ENCODE measurements around the gene ROR1. TPM values are rescaled to one million over a fixed set of nuclear protein-coding genes. Genes with fewer than 3 reads are reported as not detected.

The ROR1 gene
- total and polyA plus RNA-seq, 10 of the 15 experiments (the other 5 are each of a cell fraction or from before 2014, with no cell fraction given), result 0.02 to 0.08 (median 0.05) TPM; not detected in 6

DNA sequence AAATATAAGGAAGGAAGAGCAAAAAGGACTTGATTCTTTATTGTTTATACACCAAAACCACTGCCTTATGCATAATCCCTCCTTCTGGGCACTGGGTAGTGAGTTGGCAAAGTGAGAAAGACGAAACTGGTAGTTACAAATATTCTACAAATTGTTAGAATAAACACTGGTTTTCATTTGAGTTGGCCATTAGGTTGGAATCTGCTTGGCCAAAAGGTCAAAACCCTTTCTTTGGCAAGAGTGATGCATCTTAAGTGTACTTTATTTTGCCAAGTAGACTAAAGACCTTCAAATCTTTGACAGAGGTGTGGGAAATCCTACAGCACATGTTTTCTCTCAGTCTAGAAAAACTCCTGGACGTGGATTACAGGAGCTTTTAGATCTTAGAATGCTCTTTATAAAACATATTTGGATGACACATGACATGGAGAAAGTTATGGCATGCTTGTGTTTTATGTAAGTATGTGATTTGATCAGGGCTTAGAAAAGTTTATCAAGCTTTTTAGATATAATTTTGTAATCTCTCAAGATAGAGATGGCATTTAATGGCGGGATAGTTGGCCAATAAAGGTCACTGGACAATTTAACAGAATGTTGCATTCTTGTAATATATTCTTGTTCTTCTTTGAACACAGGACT lies 120.9 kb downstream of the ROR1 start:
- H3K4me2 ChIP-seq (ENCODE audit: control insufficient read depth, insufficient read depth), result no peak overlapping the region
- H3K27ac ChIP-seq (ENCODE audit: control insufficient read depth, insufficient read depth), result no peak overlapping the region
- no peaks in the 10 kb centered on the region for H3K79me2 ChIP-seq (ENCODE audit: control insufficient read depth, insufficient read depth, low read length)
- no TSS peak for BruUV-seq (replicated peaks)
- H3K4me3 ChIP-seq, result no peak overlapping the region
- H2AFZ ChIP-seq (ENCODE audit: control insufficient read depth, low read depth, low read length), result no peak overlapping the region
- ChIA-PET CTCF (interaction anchor here (0.6 to 1.0 kb wide), 2 partner anchors 47 to 348 kb away, joined by 3 read pairs; no protein-coding TSS in a partner anchor), SMC1A (ENCODE audit: uncharacterized antibody, unreplicated experiment) (interaction anchor here (0.7 kb wide), 1 partner anchor 9 kb away, joined by 3 read pairs; no protein-coding TSS in a partner anchor), RAD21 (ENCODE audit: unreplicated experiment) (interaction anchor here (0.6 kb wide), 1 partner anchor 204 kb away, joined by 4 read pairs; no protein-coding TSS in a partner anchor), POLR2A (no interaction called here)
- no peaks in the 10 kb centered on the region for H3K9me3 ChIP-seq (replicated peaks; ENCODE audit: control insufficient read depth, insufficient read depth, low read length)
- peaks cover 18% of the 10 kb centered on the region for H3K4me1 ChIP-seq (ENCODE audit: control insufficient read depth, insufficient read depth, low read length)
- in situ Hi-C loops (cut with MboI) (no loop called here), intact Hi-C loops (cut with micrococcal nuclease; ENCODE audit: unreplicated experiment) (no loop called here)
- H3K27me3 ChIP-seq (replicated peaks in 1 of 2; ENCODE audit: control insufficient read depth in 2 of 2, insufficient read depth in 2 of 2, low read length in 1 of 2), result no peaks in the 10 kb centered on the region
- no peak for ATAC-seq
- H4K20me1 ChIP-seq (ENCODE audit: control insufficient read depth, insufficient read depth), result no peaks in the 10 kb centered on the region
- no peak overlapping the region for H3K9ac ChIP-seq (ENCODE audit: control insufficient read depth, insufficient read depth, low read length)
- no peaks in the 10 kb centered on the region for H3K36me3 ChIP-seq (ENCODE audit: control insufficient read depth in 2 of 2, insufficient read depth in 2 of 2, low read length in 1 of 2)
- FAIRE-seq, result no peak
- no peak for DNase-seq (ENCODE audit: low read depth, low spot score)
- WGBS (ENCODE audit: insufficient coverage, insufficient replicate concordance, low lambda C conversion rate, missing lambda C conversion rate), result 8% methylated on average over 3 of the region's 3 CpGs
- TF ChIP-seq YY1 (IDR thresholded peaks at IDR 0.05; ENCODE audit: low read depth, low read length), result no peak
- TF ChIP-seq CHD4 (IDR thresholded peaks at IDR 0.05), result no peak
- no peak for TF ChIP-seq POU2F2 (IDR thresholded peaks at IDR 0.05; ENCODE audit: borderline replicate concordance, low read depth, low read length)
- no peak for TF ChIP-seq FOXK2 (IDR thresholded peaks at IDR 0.05)
- no peak for TF ChIP-seq BMI1 (IDR thresholded peaks at IDR 0.05; ENCODE audit: borderline replicate concordance)
- TF ChIP-seq EZH2 (IDR thresholded peaks at IDR 0.05; ENCODE audit: borderline replicate concordance, control insufficient read depth, low read depth, low read length), result no peak
- TF ChIP-seq, protein P1, sequence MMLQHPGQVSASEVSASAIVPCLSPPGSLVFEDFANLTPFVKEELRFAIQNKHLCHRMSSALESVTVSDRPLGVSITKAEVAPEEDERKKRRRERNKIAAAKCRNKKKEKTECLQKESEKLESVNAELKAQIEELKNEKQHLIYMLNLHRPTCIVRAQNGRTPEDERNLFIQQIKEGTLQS (IDR thresholded peaks at IDR 0.05; ENCODE audit: borderline replicate concordance, extremely low read depth, low read depth, low read length), result no peak
- no peak for TF ChIP-seq ETV6 (conservative IDR thresholded peaks at IDR 0.05 in 1 of 2, IDR thresholded peaks at IDR 0.05 in 1 of 2; ENCODE audit: borderline replicate concordance in 1 of 2, low read depth in 1 of 2)
- TF ChIP-seq TCF3 (IDR thresholded peaks at IDR 0.05; ENCODE audit: borderline replicate concordance, insufficient read depth, low read depth, low read length), result no peak
- no peak for TF ChIP-seq LARP7 (IDR thresholded peaks at IDR 0.05)
- no peak for TF ChIP-seq MXI1 (IDR thresholded peaks at IDR 0.05; ENCODE audit: low read depth, low read length)
